SK-N-SH (cell line): ENCODE results near the gene PLEKHF1. TPM values are rescaled to one million over a fixed set of nuclear protein-coding genes. Genes with fewer than 3 reads are reported as not detected.
A peak's percentile ranks its signal among the peaks of the same experiment; 100 is the strongest.

Experiments used
- CTCF ChIA-PET: fragments of 300-600, 350-600 bp; formaldehyde crosslinking; extraction: SDS; loops from one replicate; lab custom pipeline; 2021; lab: Yijun Ruan, JAX
- POLR2A ChIA-PET: fragments of 350-600 bp; sonication (Branson Sonifier 250); formaldehyde crosslinking; extraction: SDS; loops from one replicate; lab custom pipeline; 2020; ENCODE audit warnings: antibody characterized with exemption, inconsistent platforms; lab: Yijun Ruan, JAX
- DNase-seq: peaks from one replicate; pipeline ENCODE4 v3.0.0; 2012
- H2AFZ ChIP-seq: fragments of 200-600 bp; sonication (generic); 2 replicates; pipeline ENCODE4 v1.8.1; 2016; ENCODE audit warnings: antibody characterized with exemption, mild to moderate bottlenecking, low read depth
- H3F3A ChIP-seq: fragments of 200-600 bp; sonication (generic); replicated peaks from 2 replicates; pipeline ENCODE3; 2016; ENCODE audit warnings: antibody characterized with exemption, mild to moderate bottlenecking; ENCODE audit not compliant: insufficient read depth
- H3K27ac ChIP-seq, 2 experiments: fragments of 200-500 bp in 1 of 2; fragments of 200-600 bp in 1 of 2; sonication (Bioruptor generic) in 1 of 2; sonication (generic), shearing (Covaris generic) in 1 of 2; 2 replicates each; pipeline versions ENCODE4 v1.5.1 to v1.6.1; 2014 to 2016; ENCODE audit warnings: low read depth in 2 of 2, inconsistent platforms in 1 of 2, low read length in 1 of 2, mild to moderate bottlenecking in 1 of 2, mixed read lengths in 1 of 2
- H3K27me3 ChIP-seq: fragments of 200-600 bp; sonication (generic), shearing (Covaris generic); 2 replicates; pipeline ENCODE4 v1.6.1; 2016; ENCODE audit warnings: mixed run types; ENCODE audit not compliant: insufficient read depth
- H3K36me3 ChIP-seq, 2 experiments: fragments of 200-500 bp in 1 of 2; fragments of 200-600 bp in 1 of 2; sonication (Bioruptor generic) in 1 of 2; sonication (generic) in 1 of 2; replicated peaks in 1 of 2; 2 replicates each; pipeline versions ENCODE3 to v1.5.1; 2014 to 2016; ENCODE audit warnings: low read length in 1 of 2, mild to moderate bottlenecking in 1 of 2; ENCODE audit not compliant: insufficient read depth in 2 of 2, control insufficient read depth in 1 of 2
- H3K4me1 ChIP-seq, 2 experiments: fragments of 200-500 bp in 1 of 2; fragments of 200-600 bp in 1 of 2; sonication (Bioruptor generic) in 1 of 2; sonication (generic), shearing (Covaris generic) in 1 of 2; 2 replicates each; pipeline versions ENCODE4 v1.5.1 to v1.6.1; 2014 to 2016; ENCODE audit warnings: low read depth in 1 of 2, low read length in 1 of 2, mixed run types in 1 of 2; ENCODE audit not compliant: insufficient read depth in 2 of 2, control insufficient read depth in 1 of 2
- H3K4me2 ChIP-seq: fragments of 200-600 bp; sonication (generic), shearing (Covaris generic); 2 replicates; pipeline ENCODE4 v1.6.1; 2017; ENCODE audit warnings: mixed run types
- H3K4me3 ChIP-seq, 2 experiments: fragments of 200-500 bp in 1 of 2; fragments of 200-600 bp in 1 of 2; sonication (Bioruptor generic) in 1 of 2; sonication (generic), shearing (Covaris generic) in 1 of 2; 2 replicates each; pipeline versions ENCODE4 v1.5.1 to v1.8.1; 2014 to 2016; ENCODE audit warnings: low read depth in 2 of 2, inconsistent platforms in 1 of 2, low read length in 1 of 2, mild to moderate bottlenecking in 1 of 2, mixed read lengths in 1 of 2, moderate library complexity in 1 of 2
- H3K79me2 ChIP-seq: fragments of 200-600 bp; sonication (generic); 2 replicates; pipeline ENCODE4 v1.8.1; 2017; ENCODE audit warnings: mild to moderate bottlenecking; ENCODE audit not compliant: insufficient read depth
- H3K9ac ChIP-seq: fragments of 200-600 bp; sonication (generic); 2 replicates; pipeline ENCODE4 v1.6.1; 2017; ENCODE audit warnings: mixed run types
- H3K9me2 ChIP-seq: fragments of 200-600 bp; sonication (generic); 2 replicates; pipeline ENCODE4 v1.6.1; 2017; ENCODE audit warnings: mixed run types
- H3K9me3 ChIP-seq: fragments of 200-600 bp; sonication (generic); 2 replicates; pipeline ENCODE4 v1.6.1; 2017; ENCODE audit warnings: mixed run types, mild to moderate bottlenecking, moderate library complexity
- H4K20me1 ChIP-seq: fragments of 200-600 bp; sonication (generic); 2 replicates; pipeline ENCODE4 v1.6.1; 2017; ENCODE audit warnings: mild to moderate bottlenecking, mixed run types; ENCODE audit not compliant: insufficient read depth
- CHD2 ChIP-seq: fragments of 150-350 bp; IDR thresholded peaks from 2 replicates; pipeline ENCODE4 v1.6.1; 2018; ENCODE audit warnings: low read length; ENCODE audit not compliant: partially characterized antibody
- CTCF ChIP-seq: fragments of 200-600 bp; sonication (generic); IDR thresholded peaks from 2 replicates; pipeline ENCODE4 v1.6.1; 2017; ENCODE audit warnings: antibody characterized with exemption, mild to moderate bottlenecking, moderate library complexity
- ELF1 ChIP-seq: IDR thresholded peaks from 2 replicates; pipeline ENCODE4 v1.4.0; 2012
- EP300 ChIP-seq, 2 experiments: IDR thresholded peaks; 2 replicates each; pipeline versions ENCODE4 v1.4.0 to v1.6.1; 2012; ENCODE audit warnings: borderline replicate concordance in 1 of 2, low read depth in 1 of 2, low read length in 1 of 2
- FOXJ3 ChIP-seq: sonication (generic); formaldehyde crosslinking; IDR thresholded peaks from 2 replicates; pipeline ENCODE4 v1.5.1; 2020; ENCODE audit warnings: mild to moderate bottlenecking, missing genetic modification reagents
- IRF3 ChIP-seq: fragments of 150-350 bp; IDR thresholded peaks from 2 replicates; pipeline ENCODE4 v1.6.1; 2016; ENCODE audit warnings: mild to moderate bottlenecking, low read depth, low read length
- JUND ChIP-seq: IDR thresholded peaks from 2 replicates; pipeline ENCODE4 v1.4.0; 2012
- MAX ChIP-seq: IDR thresholded peaks from 2 replicates; pipeline ENCODE4 v1.4.0; 2012; ENCODE audit warnings: low read depth
- NFIC ChIP-seq: IDR thresholded peaks from 2 replicates; pipeline ENCODE4 v1.4.0; 2012; ENCODE audit warnings: borderline replicate concordance
- NRF1 ChIP-seq: IDR thresholded peaks from 2 replicates; pipeline ENCODE4 v1.6.1; 2012; ENCODE audit warnings: low read depth, mild to moderate bottlenecking, low read length
- PBX3 ChIP-seq: IDR thresholded peaks from 2 replicates; pipeline ENCODE4; 2012
- POLR2AphosphoS5 ChIP-seq: IDR thresholded peaks from 2 replicates; pipeline ENCODE4 v1.6.1; 2012; ENCODE audit warnings: low read depth, low read length
- RCOR1 ChIP-seq: fragments of 150-350 bp; IDR thresholded peaks from 2 replicates; pipeline ENCODE4 v1.6.1; 2017; ENCODE audit warnings: antibody characterized with exemption, low read length
- RFX5 ChIP-seq: IDR thresholded peaks from 2 replicates; pipeline ENCODE4 v1.6.1; 2012; ENCODE audit warnings: mild to moderate bottlenecking, improper control_type of control experiment, low read length
- RXRA ChIP-seq: IDR thresholded peaks from 2 replicates; pipeline ENCODE4 v1.4.0; 2012; ENCODE audit warnings: low read depth, mild to moderate bottlenecking, borderline replicate concordance
- SMC3 ChIP-seq: IDR thresholded peaks from 2 replicates; pipeline ENCODE4 v1.6.1; 2012; ENCODE audit warnings: low read depth, low read length, improper control_type of control experiment
- TAF1 ChIP-seq: IDR thresholded peaks from 2 replicates; pipeline ENCODE4 v1.6.1; 2012; ENCODE audit warnings: low read depth, mild to moderate bottlenecking, low read length, moderate library complexity, borderline replicate concordance
- TEAD4 ChIP-seq: IDR thresholded peaks from 2 replicates; pipeline ENCODE4 v1.4.0; 2012; ENCODE audit warnings: mild to moderate bottlenecking, borderline replicate concordance; ENCODE audit not compliant: insufficient read depth
- WGBS: methylation state at CpG from one replicate; pipeline ENCODE4 v1.1.6; 2017; ENCODE audit warnings: low lambda C conversion rate; 5-methylcytosine and 5-hydroxymethylcytosine counted together
- polyA plus RNA-seq, 3 experiments: library from polyadenylated mRNA; depleted of rRNA; stranded (reverse); fragments of >200 nt; gene quantifications; 2 replicates each; pipeline ENCODE4 v1.2.3, GENCODE V29; 2012

Gene PLEKHF1
- polyA plus RNA-seq, 1 of the 3 experiments (the other 2 are of a cell fraction), result 3.9 TPM

GRCh38 chr19:29678484-29679106 lies 13.3 kb downstream of the PLEKHF1 start:
- TF ChIP-seq EP300 (IDR thresholded peaks at IDR 0.05; ENCODE audit: borderline replicate concordance in 1 of 2, low read depth in 1 of 2, low read length in 1 of 2), result peak in 1 of 2 experiments; percentile 11; a peak in 1 of 4 replicates
- no peak for TF ChIP-seq MAX
- TF ChIP-seq, all 33 proteins: peak for 1
- Histone ChIP-seq H3F3A (no peaks in the 10 kb centered on the region), H3K9ac (no peak overlapping the region), H3K4me1 (peaks cover 0 to 8% of the 10 kb centered on the region in 2 experiments; a peak in 1 of 4 replicates), H3K36me3 (peaks cover 0 to 10% of the 10 kb centered on the region in 2 experiments), H2AFZ (no peak overlapping the region), H4K20me1 (no peaks in the 10 kb centered on the region), H3K9me2 (no peaks in the 10 kb centered on the region), H3K27me3 (no peaks in the 10 kb centered on the region), H3K4me2 (no peak overlapping the region), H3K9me3 (no peaks in the 10 kb centered on the region), H3K27ac (no peak overlapping the region; a peak in 1 of 4 replicates), H3K4me3 (no peak overlapping the region), H3K79me2 (no peaks in the 10 kb centered on the region)
- WGBS, result 90% methylated on average over 12 of the region's 20 CpGs
- CTCF ChIA-PET, result interaction anchor here (0.9 to 2.2 kb wide), 3 partner anchors 16 to 151 kb away, joined by 3 to 10 read pairs (median 3); no protein-coding TSS in a partner anchor
- peak; percentile 58 for DNase-seq
- POLR2A ChIA-PET, result interaction anchor here (0.6 kb wide), 1 partner anchor 9 kb away, joined by 3 read pairs; no protein-coding TSS in a partner anchor

GRCh38 chr19:29679598-29680210 lies 14.4 kb downstream of the PLEKHF1 start:
- no peaks in the 10 kb centered on the region for H3K9me3 ChIP-seq
- H3K9me2 ChIP-seq, result no peaks in the 10 kb centered on the region
- H3K9ac ChIP-seq, result no peak overlapping the region
- H3K79me2 ChIP-seq, result no peaks in the 10 kb centered on the region
- 85% methylated on average over 8 of the region's 9 CpGs for WGBS
- H3K27ac ChIP-seq, result no peak overlapping the region
- H3K4me2 ChIP-seq, result no peak overlapping the region
- no peak overlapping the region for H3K4me3 ChIP-seq
- peaks cover 0 to 7% of the 10 kb centered on the region in 2 experiments for H3K36me3 ChIP-seq
- no peaks in the 10 kb centered on the region for H3F3A ChIP-seq
- no peak overlapping the region for H2AFZ ChIP-seq
- no peak for DNase-seq
- ChIA-PET POLR2A (no interaction called here), CTCF (interaction anchor here (2.2 kb wide), 1 partner anchor 15 kb away, joined by 10 read pairs; no protein-coding TSS in a partner anchor)
- H3K27me3 ChIP-seq, result no peaks in the 10 kb centered on the region
- peaks cover 0 to 8% of the 10 kb centered on the region in 2 experiments; a peak in 1 of 4 replicates for H3K4me1 ChIP-seq
- TF ChIP-seq TAF1, result no peak
- TF ChIP-seq NFIC, result no peak
- no peak for TF ChIP-seq PBX3
- TF ChIP-seq FOXJ3 (CRISPR knock-in tag), result no peak
- TF ChIP-seq JUND, result no peak
- no peak for TF ChIP-seq TEAD4
- no peaks in the 10 kb centered on the region for H4K20me1 ChIP-seq

- Histone ChIP-seq H3K4me1 (peaks cover 0 to 8% of the 10 kb centered on the region in 2 experiments; a peak in 1 of 4 replicates), H3K79me2 (no peaks in the 10 kb centered on the region), H3K27ac (no peak overlapping the region), H3K36me3 (peaks cover 0 to 3% of the 10 kb centered on the region in 2 experiments), H3K9me3 (no peaks in the 10 kb centered on the region), H2AFZ (no peak overlapping the region), H3K27me3 (no peaks in the 10 kb centered on the region), H3F3A (no peaks in the 10 kb centered on the region), H3K4me3 (no peak overlapping the region), H3K9ac (no peak overlapping the region), H3K4me2 (no peak overlapping the region), H4K20me1 (no peaks in the 10 kb centered on the region), H3K9me2 (no peaks in the 10 kb centered on the region)
- ChIA-PET POLR2A (no interaction called here), CTCF (interaction anchor here (1.0 to 2.5 kb wide), 2 partner anchors 14 to 70 kb away, joined by 5 to 9 read pairs; no protein-coding TSS in a partner anchor)
- no peak for DNase-seq
- 66% methylated on average over 3 of the region's 12 CpGs for WGBS
- no peak for TF ChIP-seq CHD2
- TF ChIP-seq CTCF, result no peak
- no peak for TF ChIP-seq RXRA
- TF ChIP-seq POLR2AphosphoS5, result no peak
- TF ChIP-seq IRF3, result no peak
- TF ChIP-seq RCOR1, result no peak
- TF ChIP-seq RFX5, result no peak
- TF ChIP-seq SMC3, result no peak
- TF ChIP-seq NRF1, result no peak
- TF ChIP-seq TEAD4, result no peak
- no peak for TF ChIP-seq ELF1
Measured at GRCh38 chr19:29680447-29680846, 15.2 kb downstream of the PLEKHF1 start.
